Measurements from ENCODE around the gene MOK. TPM values are rescaled to one million over a fixed set of nuclear protein-coding genes. Genes with fewer than 3 reads are reported as not detected.

Gene MOK
- total and polyA plus RNA-seq, 2 donors (not counting 1 experiment from before 2014, with no cell fraction given), result 4.3 to 4.7 TPM

DNA sequence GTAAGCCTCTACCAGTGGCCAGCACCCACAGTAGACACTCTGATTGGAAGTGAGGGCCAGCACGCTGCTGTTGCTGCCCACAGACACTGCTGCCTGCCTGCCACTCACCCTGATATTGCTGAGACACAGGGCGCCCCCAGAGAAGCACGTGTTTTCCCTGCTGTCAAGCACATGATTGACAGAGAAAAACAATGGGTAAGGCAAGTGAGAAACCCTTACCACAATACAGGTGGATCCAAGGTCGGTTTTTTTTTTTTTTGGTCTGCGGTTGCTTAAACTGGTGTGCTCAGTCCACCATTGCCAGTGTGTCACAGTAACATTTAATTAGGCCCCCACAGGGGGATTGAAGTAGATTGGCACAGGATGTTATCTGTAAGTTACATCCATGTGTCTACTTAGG, 99.4 kb downstream of the MOK start:
- TF ChIP-seq, protein P1, sequence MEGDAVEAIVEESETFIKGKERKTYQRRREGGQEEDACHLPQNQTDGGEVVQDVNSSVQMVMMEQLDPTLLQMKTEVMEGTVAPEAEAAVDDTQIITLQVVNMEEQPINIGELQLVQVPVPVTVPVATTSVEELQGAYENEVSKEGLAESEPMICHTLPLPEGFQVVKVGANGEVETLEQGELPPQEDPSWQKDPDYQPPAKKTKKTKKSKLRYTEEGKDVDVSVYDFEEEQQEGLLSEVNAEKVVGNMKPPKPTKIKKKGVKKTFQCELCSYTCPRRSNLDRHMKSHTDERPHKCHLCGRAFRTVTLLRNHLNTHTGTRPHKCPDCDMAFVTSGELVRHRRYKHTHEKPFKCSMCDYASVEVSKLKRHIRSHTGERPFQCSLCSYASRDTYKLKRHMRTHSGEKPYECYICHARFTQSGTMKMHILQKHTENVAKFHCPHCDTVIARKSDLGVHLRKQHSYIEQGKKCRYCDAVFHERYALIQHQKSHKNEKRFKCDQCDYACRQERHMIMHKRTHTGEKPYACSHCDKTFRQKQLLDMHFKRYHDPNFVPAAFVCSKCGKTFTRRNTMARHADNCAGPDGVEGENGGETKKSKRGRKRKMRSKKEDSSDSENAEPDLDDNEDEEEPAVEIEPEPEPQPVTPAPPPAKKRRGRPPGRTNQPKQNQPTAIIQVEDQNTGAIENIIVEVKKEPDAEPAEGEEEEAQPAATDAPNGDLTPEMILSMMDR (conservative IDR thresholded peaks at IDR 0.05 in 1 of 2, IDR thresholded peaks at IDR 0.05 in 1 of 2; ENCODE audit: low read depth in 1 of 2, low read length in 2 of 2), result no peak
- no peak for TF ChIP-seq EZH2 (IDR thresholded peaks at IDR 0.05; ENCODE audit: low read length, missing control alignments)
- no peaks in the 10 kb centered on the region for H3K4me1 ChIP-seq (ENCODE audit: control insufficient read depth, extremely low read depth, insufficient read depth, low read length)
- H4K20me1 ChIP-seq (ENCODE audit: control insufficient read depth, extremely low read depth, insufficient read depth, low read length), result no peaks in the 10 kb centered on the region
- H3K27me3 ChIP-seq (ENCODE audit: control insufficient read depth, insufficient read depth, low read length), result no peaks in the 10 kb centered on the region
- no peak overlapping the region for H3K9ac ChIP-seq (ENCODE audit: insufficient read depth, low read length)
- no peak overlapping the region for H2AFZ ChIP-seq (ENCODE audit: low read length)
- no peaks in the 10 kb centered on the region for H3K79me2 ChIP-seq (ENCODE audit: control insufficient read depth, insufficient read depth, low read length)
- H3K4me3 ChIP-seq (replicated peaks in 1 of 4; ENCODE audit: control extremely low read depth in 1 of 4, insufficient read depth in 1 of 4, low read depth in 3 of 4, low read length in 4 of 4), result no peak overlapping the region
- no peak overlapping the region for H3K4me2 ChIP-seq (ENCODE audit: extremely low read depth, insufficient read depth, low read length)
- peaks cover 2% of the 10 kb centered on the region for H3K36me3 ChIP-seq (ENCODE audit: control insufficient read depth, insufficient read depth, low read length)
- no peak for DNase-seq (ENCODE audit: low read depth in 2 of 2)
- no peaks in the 10 kb centered on the region for H3K9me3 ChIP-seq (ENCODE audit: control insufficient read depth, insufficient read depth, low read depth, low read length)
- H3K27ac ChIP-seq (ENCODE audit: insufficient read depth, low read length), result no peak overlapping the region

DNA sequence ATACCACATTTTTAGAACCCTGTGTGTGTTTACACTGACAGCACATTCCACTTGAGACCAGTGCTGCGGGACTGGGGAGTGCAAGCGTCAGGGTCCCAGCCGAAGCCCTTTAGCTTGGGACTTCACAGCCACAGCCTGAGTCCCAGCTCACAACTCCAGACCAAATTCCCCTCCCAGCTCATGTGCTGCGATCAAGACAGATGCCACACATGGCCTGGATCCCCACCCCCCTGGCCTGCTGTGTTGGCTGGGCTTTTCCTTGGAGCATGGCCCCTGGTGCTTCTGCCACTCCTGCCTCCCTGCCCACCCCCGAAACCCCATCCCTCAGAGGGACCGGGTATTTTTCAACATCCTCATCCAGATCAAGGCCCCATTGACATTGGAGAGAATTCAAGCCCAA, 101.6 kb downstream of the MOK start:
- Histone ChIP-seq H3K36me3 (ENCODE audit: control insufficient read depth, insufficient read depth, low read length) (no peaks in the 10 kb centered on the region), H3K9ac (ENCODE audit: insufficient read depth, low read length) (no peak overlapping the region), H3K4me1 (ENCODE audit: control insufficient read depth, extremely low read depth, insufficient read depth, low read length) (no peaks in the 10 kb centered on the region), H2AFZ (ENCODE audit: low read length) (no peak overlapping the region), H4K20me1 (ENCODE audit: control insufficient read depth, extremely low read depth, insufficient read depth, low read length) (no peaks in the 10 kb centered on the region), H3K79me2 (ENCODE audit: control insufficient read depth, insufficient read depth, low read length) (no peaks in the 10 kb centered on the region), H3K27ac (ENCODE audit: insufficient read depth, low read length) (no peak overlapping the region), H3K27me3 (ENCODE audit: control insufficient read depth, insufficient read depth, low read length) (no peaks in the 10 kb centered on the region), H3K4me2 (ENCODE audit: extremely low read depth, insufficient read depth, low read length) (no peak overlapping the region), H3K9me3 (ENCODE audit: control insufficient read depth, insufficient read depth, low read depth, low read length) (no peaks in the 10 kb centered on the region), H3K4me3 (replicated peaks in 1 of 4; ENCODE audit: control extremely low read depth in 1 of 4, insufficient read depth in 1 of 4, low read depth in 3 of 4, low read length in 4 of 4) (no peak overlapping the region)
- no peak for TF ChIP-seq EZH2 (IDR thresholded peaks at IDR 0.05; ENCODE audit: low read length, missing control alignments)
- TF ChIP-seq, protein P1 (conservative IDR thresholded peaks at IDR 0.05 in 1 of 2, IDR thresholded peaks at IDR 0.05 in 1 of 2; ENCODE audit: low read depth in 1 of 2, low read length in 2 of 2), result no peak
- no peak for DNase-seq (ENCODE audit: low read depth in 2 of 2)

DNA sequence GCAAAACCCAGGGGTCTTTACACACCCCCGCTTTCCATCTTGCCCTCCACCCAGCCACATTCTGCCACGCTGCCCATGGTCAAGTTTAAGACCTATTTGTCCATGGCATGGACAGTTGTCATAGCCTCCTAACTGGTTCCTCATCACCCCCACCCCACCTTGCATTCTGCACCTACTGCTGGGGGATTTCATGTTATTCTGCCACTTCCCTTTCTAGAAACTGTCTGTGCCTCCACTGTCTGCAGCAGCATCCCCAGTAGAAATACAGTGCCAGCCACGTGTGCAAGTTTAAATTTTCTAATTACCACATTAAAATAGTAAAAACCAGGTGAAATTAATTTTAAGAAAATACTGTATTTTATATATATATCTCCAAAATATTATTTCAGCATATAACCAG, 102.0 kb downstream of the MOK start:
- no peaks in the 10 kb centered on the region for H3K36me3 ChIP-seq (ENCODE audit: control insufficient read depth, insufficient read depth, low read length)
- H3K4me3 ChIP-seq (replicated peaks in 1 of 4; ENCODE audit: control extremely low read depth in 1 of 4, insufficient read depth in 1 of 4, low read depth in 3 of 4, low read length in 4 of 4), result no peak overlapping the region
- H3K27ac ChIP-seq (ENCODE audit: insufficient read depth, low read length), result no peak overlapping the region
- no peaks in the 10 kb centered on the region for H3K79me2 ChIP-seq (ENCODE audit: control insufficient read depth, insufficient read depth, low read length)
- H4K20me1 ChIP-seq (ENCODE audit: control insufficient read depth, extremely low read depth, insufficient read depth, low read length), result no peaks in the 10 kb centered on the region
- no peaks in the 10 kb centered on the region for H3K27me3 ChIP-seq (ENCODE audit: control insufficient read depth, insufficient read depth, low read length)
- DNase-seq (ENCODE audit: low read depth in 2 of 2), result no peak
- no peaks in the 10 kb centered on the region for H3K9me3 ChIP-seq (ENCODE audit: control insufficient read depth, insufficient read depth, low read depth, low read length)
- no peaks in the 10 kb centered on the region for H3K4me1 ChIP-seq (ENCODE audit: control insufficient read depth, extremely low read depth, insufficient read depth, low read length)
- no peak for TF ChIP-seq EZH2 (IDR thresholded peaks at IDR 0.05; ENCODE audit: low read length, missing control alignments)
- TF ChIP-seq, protein P1 (conservative IDR thresholded peaks at IDR 0.05 in 1 of 2, IDR thresholded peaks at IDR 0.05 in 1 of 2; ENCODE audit: low read depth in 1 of 2, low read length in 2 of 2), result no peak
- H3K9ac ChIP-seq (ENCODE audit: insufficient read depth, low read length), result no peak overlapping the region
- H3K4me2 ChIP-seq (ENCODE audit: extremely low read depth, insufficient read depth, low read length), result no peak overlapping the region
- no peak overlapping the region for H2AFZ ChIP-seq (ENCODE audit: low read length)
